NT2/D1 (cell line): Measurements from ENCODE around the gene ZDHHC20.

Experiments
- DNase-seq: peaks from one replicate; pipeline ENCODE4 v3.0.0-alpha.2; 2011; ENCODE audit warnings: low read depth, low spot score
- H3K27me3 ChIP-seq: 2 replicates; pipeline ENCODE4 v1.6.0; 2011; ENCODE audit warnings: mild to moderate bottlenecking; ENCODE audit not compliant: insufficient read length, insufficient read depth
- H3K36me3 ChIP-seq: 2 replicates; pipeline ENCODE4 v1.6.1; 2011; ENCODE audit warnings: mild to moderate bottlenecking, low read length, mixed read lengths; ENCODE audit not compliant: insufficient read depth, insufficient read length
- H3K4me1 ChIP-seq: 2 replicates; pipeline ENCODE4 v1.5.1; 2011; ENCODE audit not compliant: insufficient read depth, insufficient read length
- H3K4me3 ChIP-seq: 2 replicates; pipeline ENCODE4 v1.5.1; 2011; ENCODE audit warnings: low read depth; ENCODE audit not compliant: insufficient read length
- H3K9ac ChIP-seq: 2 replicates; pipeline ENCODE4 v1.6.0; 2011; ENCODE audit warnings: low read depth; ENCODE audit not compliant: insufficient read length
- H3K9me3 ChIP-seq: 2 replicates; pipeline ENCODE4 v1.5.1; 2011; ENCODE audit warnings: mild to moderate bottlenecking, low read length; ENCODE audit not compliant: insufficient read depth
- SUZ12 ChIP-seq: IDR thresholded peaks from 2 replicates; pipeline ENCODE4 v1.6.1; 2011; ENCODE audit not compliant: insufficient read length, insufficient read depth; ENCODE audit errors: extremely low read depth
- YY1 ChIP-seq: IDR thresholded peaks from 2 replicates; pipeline ENCODE4 v1.6.1; 2011; ENCODE audit not compliant: insufficient read length, insufficient read depth
- ZNF274 ChIP-seq: IDR thresholded peaks from 2 replicates; pipeline ENCODE4 v1.6.1; 2011; ENCODE audit warnings: mild to moderate bottlenecking, low read depth, low read length

The ZDHHC20 gene

GRCh38 chr13:21453387-21454081 is 5.6 kb downstream of the ZDHHC20 start:
- TF ChIP-seq SUZ12: no peak
- no peak for TF ChIP-seq ZNF274
- TF ChIP-seq YY1: no peak
- no peaks in the 10 kb centered on the region for H3K36me3 ChIP-seq
- no peak overlapping the region for H3K9ac ChIP-seq
- H3K9me3 ChIP-seq: peaks cover 11% of the 10 kb centered on the region; the same call in 1 of the 2 replicates
- no peaks in the 10 kb centered on the region for H3K4me1 ChIP-seq
- DNase-seq: no peak
- H3K4me3 ChIP-seq: no peak overlapping the region
- no peaks in the 10 kb centered on the region for H3K27me3 ChIP-seq

- Histone ChIP-seq H3K4me1 (no peaks in the 10 kb centered on the region), H3K36me3 (no peaks in the 10 kb centered on the region), H3K4me3 (no peak overlapping the region), H3K27me3 (no peaks in the 10 kb centered on the region), H3K9me3 (peaks cover 11% of the 10 kb centered on the region; the same call in 1 of the 2 replicates), H3K9ac (no peak overlapping the region)
- TF ChIP-seq YY1 (no peak), ZNF274 (no peak), SUZ12 (no peak)
- DNase-seq: no peak
Observed at GRCh38 chr13:21450936-21451335, 8.2 kb downstream of the ZDHHC20 start.

DNA sequence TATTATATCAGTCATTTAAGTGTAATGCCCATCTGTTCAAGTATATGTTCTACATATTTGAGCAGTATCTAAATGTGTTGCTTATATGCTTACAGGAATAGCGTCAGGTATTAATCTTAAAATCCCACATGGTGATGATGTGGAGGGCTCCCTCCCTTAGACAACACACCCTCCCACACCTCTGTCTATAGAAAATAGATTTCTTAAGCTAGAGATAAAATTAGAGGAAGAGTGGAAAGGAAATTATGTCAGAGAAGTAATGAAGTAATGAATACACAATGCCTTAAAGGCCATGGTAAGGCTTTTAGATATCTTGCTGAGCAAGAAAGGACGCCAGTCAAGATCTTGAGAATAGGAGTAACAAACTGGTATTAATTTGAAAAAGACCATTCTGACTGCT is 12.4 kb downstream of the ZDHHC20 start:
- DNase-seq: no peak
- no peak for TF ChIP-seq SUZ12
- H3K36me3 ChIP-seq: peaks cover 2% of the 10 kb centered on the region
- no peaks in the 10 kb centered on the region for H3K4me1 ChIP-seq
- no peaks in the 10 kb centered on the region for H3K27me3 ChIP-seq
- H3K4me3 ChIP-seq: no peak overlapping the region
- H3K9me3 ChIP-seq: no peaks in the 10 kb centered on the region
- no peak overlapping the region for H3K9ac ChIP-seq

DNA sequence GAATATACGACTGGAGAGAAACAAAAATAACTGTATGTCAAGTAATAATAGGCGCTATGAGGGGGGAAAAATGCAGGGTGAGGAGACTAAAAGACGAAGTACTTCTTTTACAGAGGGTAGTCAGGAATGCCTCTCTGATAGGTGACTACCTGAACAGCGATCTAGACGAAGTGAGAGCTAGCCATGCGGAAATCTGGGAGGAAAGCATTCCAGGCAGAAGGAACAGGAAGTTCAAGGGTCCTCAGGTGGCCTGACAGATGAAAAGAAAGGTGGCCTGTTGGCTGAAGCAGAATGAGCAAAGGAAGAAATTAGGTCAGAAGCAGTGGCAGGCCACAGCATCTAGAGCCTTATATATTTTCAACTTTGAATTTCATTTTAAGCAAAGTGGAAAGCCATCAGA is 13.3 kb downstream of the ZDHHC20 start:
- Histone ChIP-seq H3K4me3 (no peak overlapping the region), H3K9ac (no peak overlapping the region), H3K36me3 (peaks cover 2% of the 10 kb centered on the region), H3K27me3 (no peaks in the 10 kb centered on the region), H3K4me1 (no peaks in the 10 kb centered on the region), H3K9me3 (no peaks in the 10 kb centered on the region)
- TF ChIP-seq YY1 (no peak), SUZ12 (no peak), ZNF274 (no peak)
- DNase-seq: no peak

GRCh38 chr13:21443171-21443570 is 15.9 kb downstream of the ZDHHC20 start:
- Histone ChIP-seq H3K9ac (no peak overlapping the region), H3K27me3 (no peaks in the 10 kb centered on the region), H3K4me1 (no peaks in the 10 kb centered on the region), H3K36me3 (peaks cover 2% of the 10 kb centered on the region), H3K9me3 (peaks cover 8% of the 10 kb centered on the region; the same call in 1 of the 2 replicates), H3K4me3 (no peak overlapping the region)
- TF ChIP-seq ZNF274 (no peak), YY1 (no peak), SUZ12 (no peak)
- DNase-seq: no peak

DNA sequence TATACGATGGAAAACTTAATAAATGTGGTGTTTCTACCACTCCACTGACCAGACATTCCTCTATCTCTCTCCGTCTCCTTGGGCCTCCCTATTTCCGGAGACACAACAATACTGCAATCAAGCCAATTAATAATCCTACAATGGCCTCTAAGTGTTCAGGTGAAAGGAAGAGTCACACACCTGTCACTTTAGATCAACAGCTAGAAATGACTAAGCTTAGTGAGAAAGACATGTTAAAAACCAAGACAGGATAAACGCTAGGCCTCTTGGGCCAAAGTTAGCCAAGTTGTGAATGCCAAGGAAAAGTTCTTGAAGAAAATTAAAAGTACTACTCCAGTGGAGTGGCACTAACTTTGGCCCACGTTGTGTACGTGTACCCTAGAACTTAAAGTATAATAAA is 22.5 kb downstream of the ZDHHC20 start:
- Histone ChIP-seq H3K9ac (no peak overlapping the region), H3K4me3 (no peak overlapping the region), H3K27me3 (no peaks in the 10 kb centered on the region), H3K36me3 (no peaks in the 10 kb centered on the region), H3K4me1 (no peaks in the 10 kb centered on the region), H3K9me3 (peaks cover 18% of the 10 kb centered on the region)
- DNase-seq: no peak
- no peak for TF ChIP-seq YY1
- no peak for TF ChIP-seq SUZ12
- TF ChIP-seq ZNF274: no peak

- Histone ChIP-seq H3K4me3 (no peak overlapping the region), H3K27me3 (no peaks in the 10 kb centered on the region), H3K9ac (no peak overlapping the region), H3K9me3 (peaks cover 18% of the 10 kb centered on the region), H3K4me1 (no peaks in the 10 kb centered on the region), H3K36me3 (no peaks in the 10 kb centered on the region)
- no peak for TF ChIP-seq SUZ12
- TF ChIP-seq YY1: no peak
- no peak for TF ChIP-seq ZNF274
- DNase-seq: no peak
Observed at GRCh38 chr13:21435687-21436151, 23.4 kb downstream of the ZDHHC20 start.
